SU-DHL-6 (cell line): ENCODE results near the gene TAF5L.

Source experiments
- H2AFZ ChIP-seq: fragments of 200-600 bp; sonication (generic); 2 replicates; pipeline ENCODE4 v1.6.1; 2014; ENCODE audit warnings: low read depth, mild to moderate bottlenecking, moderate library complexity, mixed read lengths, antibody characterized with exemption, low read length; ENCODE audit not compliant: severe bottlenecking
- H3F3A ChIP-seq: fragments of 200-600 bp; shearing (Covaris generic); 2 replicates; pipeline ENCODE4 v1.6.0; 2016; ENCODE audit warnings: antibody characterized with exemption, mild to moderate bottlenecking; ENCODE audit not compliant: insufficient read depth
- H3K27ac ChIP-seq: fragments of 200-600 bp; sonication (generic); 2 replicates; pipeline ENCODE4 v1.5.1; 2016; ENCODE audit warnings: low read depth, mild to moderate bottlenecking, low read length, moderate library complexity, mixed read lengths
- H3K27me3 ChIP-seq: fragments of 200-600 bp; sonication (generic), shearing (Covaris generic); 2 replicates; pipeline ENCODE4 v1.6.0; 2014; ENCODE audit warnings: mild to moderate bottlenecking, low read length
- H3K36me3 ChIP-seq: fragments of 200-600 bp; sonication (generic); 2 replicates; pipeline ENCODE4 v1.6.1; 2014; ENCODE audit warnings: mild to moderate bottlenecking, low read length, mixed read lengths
- H3K4me2 ChIP-seq: fragments of 300-600, 200-600 bp; shearing (Covaris generic), sonication (generic); 2 replicates; pipeline ENCODE4 v1.6.0; 2014; ENCODE audit warnings: low read length, low read depth, mild to moderate bottlenecking; ENCODE audit not compliant: poor library complexity, severe bottlenecking
- H3K4me3 ChIP-seq: fragments of 200-600 bp; sonication (generic); 2 replicates; pipeline ENCODE4 v1.5.1; 2014; ENCODE audit warnings: antibody characterized with exemption, low read length, mild to moderate bottlenecking, mixed read lengths; ENCODE audit not compliant: insufficient read depth, poor library complexity, severe bottlenecking
- H3K79me2 ChIP-seq: fragments of 200-600 bp; sonication (generic); 2 replicates; pipeline ENCODE4 v1.6.1; 2014; ENCODE audit warnings: mild to moderate bottlenecking, low read length, moderate library complexity; ENCODE audit not compliant: insufficient read depth
- H3K9ac ChIP-seq: fragments of 200-600 bp; sonication (generic); 2 replicates; pipeline ENCODE4 v1.7.0; 2014; ENCODE audit warnings: mild to moderate bottlenecking, low read length
- H3K9me2 ChIP-seq: fragments of 200-600 bp; sonication (generic); replicated peaks from 2 replicates; pipeline ENCODE4 v1.6.1; 2014; ENCODE audit warnings: low read length; ENCODE audit not compliant: insufficient read depth
- H3K9me3 ChIP-seq: fragments of 200-600 bp; sonication (generic); 2 replicates; pipeline ENCODE4 v1.6.1; 2014; ENCODE audit warnings: low read length, mixed read lengths; ENCODE audit not compliant: insufficient read depth
- H4K20me1 ChIP-seq: fragments of 200-600 bp; sonication (generic); 2 replicates; pipeline ENCODE4 v1.6.1; 2014; ENCODE audit warnings: low read depth, mild to moderate bottlenecking, antibody characterized with exemption, low read length, moderate library complexity, mixed read lengths
- EZH2phosphoT487 ChIP-seq: fragments of 200-600 bp; sonication (generic), shearing (Covaris generic); conservative IDR thresholded peaks from 2 replicates; pipeline ENCODE4 v1.6.1; 2018; ENCODE audit warnings: mild to moderate bottlenecking, antibody characterized with exemption, low read length, moderate library complexity, mixed read lengths
- TF ChIP-seq, protein P1 (sequence below): fragments of 200-600 bp; sonication (generic); IDR thresholded peaks from one replicate; pipeline ENCODE4 v1.5.1; 2017; ENCODE audit warnings: antibody characterized with exemption, mild to moderate bottlenecking, low read length, moderate library complexity; ENCODE audit not compliant: insufficient read depth, poor library complexity, severe bottlenecking

The TAF5L gene

DNA sequence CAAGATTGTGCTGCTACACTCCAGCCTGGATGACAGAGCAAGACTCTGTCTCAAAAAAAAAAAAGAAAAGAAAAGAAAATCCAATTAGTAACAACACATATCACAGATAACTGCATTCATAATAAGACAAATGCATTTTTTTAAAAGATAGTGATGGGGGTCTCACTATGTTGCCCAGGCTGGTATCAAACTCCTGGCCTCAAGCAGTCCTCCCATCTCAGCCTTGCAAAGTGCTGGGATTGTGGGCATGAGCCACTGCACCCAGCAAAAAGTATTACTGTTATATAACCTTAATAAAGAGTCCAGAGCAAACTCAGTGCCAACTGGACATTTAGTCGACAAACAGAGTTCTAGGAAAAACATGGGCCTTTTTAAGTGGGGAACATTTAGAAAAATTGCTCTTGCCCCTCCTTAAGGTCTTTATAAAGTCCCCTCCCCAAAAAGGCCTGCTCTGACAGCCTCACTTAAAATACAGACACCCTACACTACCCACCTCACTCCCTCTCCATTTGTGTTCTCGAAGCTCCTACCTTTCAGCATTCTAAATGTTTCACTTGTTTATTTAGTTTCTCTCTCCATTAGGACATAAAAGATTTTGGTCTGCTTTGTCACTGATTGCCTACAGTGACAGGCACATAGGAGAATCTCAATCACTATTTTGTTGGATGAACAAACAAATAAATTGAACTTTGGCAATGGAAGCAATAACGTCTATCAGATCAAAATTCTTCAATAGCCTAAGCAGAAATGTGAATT, 74.9 kb downstream of the TAF5L start:
- no peaks in the 10 kb centered on the region; the same call in 1 of the 2 replicates for H3K36me3 ChIP-seq
- H3K4me2 ChIP-seq, result no peak overlapping the region
- H3K79me2 ChIP-seq, result peaks cover 53% of the 10 kb centered on the region
- H3K4me3 ChIP-seq, result no peak overlapping the region
- no peaks in the 10 kb centered on the region for H4K20me1 ChIP-seq
- no peak overlapping the region for H3K9ac ChIP-seq
- no peaks in the 10 kb centered on the region for H3K9me2 ChIP-seq
- H2AFZ ChIP-seq, result no peak overlapping the region
- TF ChIP-seq, protein P1, sequence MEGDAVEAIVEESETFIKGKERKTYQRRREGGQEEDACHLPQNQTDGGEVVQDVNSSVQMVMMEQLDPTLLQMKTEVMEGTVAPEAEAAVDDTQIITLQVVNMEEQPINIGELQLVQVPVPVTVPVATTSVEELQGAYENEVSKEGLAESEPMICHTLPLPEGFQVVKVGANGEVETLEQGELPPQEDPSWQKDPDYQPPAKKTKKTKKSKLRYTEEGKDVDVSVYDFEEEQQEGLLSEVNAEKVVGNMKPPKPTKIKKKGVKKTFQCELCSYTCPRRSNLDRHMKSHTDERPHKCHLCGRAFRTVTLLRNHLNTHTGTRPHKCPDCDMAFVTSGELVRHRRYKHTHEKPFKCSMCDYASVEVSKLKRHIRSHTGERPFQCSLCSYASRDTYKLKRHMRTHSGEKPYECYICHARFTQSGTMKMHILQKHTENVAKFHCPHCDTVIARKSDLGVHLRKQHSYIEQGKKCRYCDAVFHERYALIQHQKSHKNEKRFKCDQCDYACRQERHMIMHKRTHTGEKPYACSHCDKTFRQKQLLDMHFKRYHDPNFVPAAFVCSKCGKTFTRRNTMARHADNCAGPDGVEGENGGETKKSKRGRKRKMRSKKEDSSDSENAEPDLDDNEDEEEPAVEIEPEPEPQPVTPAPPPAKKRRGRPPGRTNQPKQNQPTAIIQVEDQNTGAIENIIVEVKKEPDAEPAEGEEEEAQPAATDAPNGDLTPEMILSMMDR, result no peak
- no peak for TF ChIP-seq EZH2phosphoT487
- no peaks in the 10 kb centered on the region for H3K27me3 ChIP-seq
- H3K9me3 ChIP-seq, result no peaks in the 10 kb centered on the region
- no peak overlapping the region for H3K27ac ChIP-seq
- H3F3A ChIP-seq, result 0 out of 2 replicates have a peak, but pooled peaks cover 3% of the 10 kb centered on the region

DNA sequence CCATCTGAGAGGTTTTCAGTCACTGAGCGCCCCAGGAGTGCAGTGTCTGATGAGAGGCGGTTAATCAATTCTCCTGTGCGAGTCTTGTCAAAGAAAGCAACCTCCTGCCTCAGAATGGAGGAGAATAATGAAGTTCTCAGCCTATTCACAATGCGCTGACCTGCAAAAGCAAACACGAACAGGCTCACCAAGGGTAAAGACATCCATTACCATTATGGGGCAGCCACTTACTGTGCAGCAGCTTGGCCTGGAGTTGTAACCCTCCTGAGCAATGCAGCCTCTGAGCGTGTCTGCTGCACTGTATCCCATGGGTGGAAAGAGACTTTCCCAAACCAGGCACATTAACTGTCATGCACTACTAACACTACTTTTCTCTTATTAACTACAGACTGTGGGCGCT, 78.4 kb downstream of the TAF5L start:
- no peak overlapping the region for H3K9ac ChIP-seq
- H3K9me3 ChIP-seq, result no peaks in the 10 kb centered on the region
- H3K79me2 ChIP-seq, result peaks cover 33% of the 10 kb centered on the region
- H2AFZ ChIP-seq, result no peak overlapping the region
- H3K4me2 ChIP-seq, result no peak overlapping the region
- H3K36me3 ChIP-seq, result no peaks in the 10 kb centered on the region; the same call in 1 of the 2 replicates
- no peaks in the 10 kb centered on the region for H3K9me2 ChIP-seq
- no peaks in the 10 kb centered on the region for H4K20me1 ChIP-seq
- TF ChIP-seq, protein P1, result no peak
- TF ChIP-seq EZH2phosphoT487, result no peak
- H3K27me3 ChIP-seq, result no peaks in the 10 kb centered on the region
- H3K4me3 ChIP-seq, result no peak overlapping the region
- no peak overlapping the region for H3K27ac ChIP-seq
- H3F3A ChIP-seq, result 0 out of 2 replicates have a peak, but pooled peaks cover 3% of the 10 kb centered on the region

DNA sequence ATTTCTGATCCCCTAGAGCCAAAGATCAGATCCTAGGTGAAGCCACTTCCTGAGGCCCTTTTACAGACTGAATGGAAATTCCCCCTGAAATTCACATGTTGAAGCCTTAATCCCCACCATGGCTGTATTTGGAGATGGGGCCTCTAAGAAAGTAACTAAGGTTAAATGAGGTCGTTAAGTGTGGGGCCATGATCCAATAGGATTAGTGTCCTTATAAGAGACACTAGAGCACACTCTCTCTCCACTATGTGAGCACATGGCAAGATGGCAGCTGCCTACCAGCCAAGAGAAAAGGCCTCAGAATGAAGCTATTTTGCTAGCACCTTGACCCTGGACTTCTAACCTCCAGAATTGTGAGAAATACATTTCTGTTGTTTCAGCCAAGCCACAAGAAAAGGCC, 81.3 kb downstream of the TAF5L start:
- H3K27ac ChIP-seq, result no peak overlapping the region
- no peaks in the 10 kb centered on the region for H3K9me2 ChIP-seq
- TF ChIP-seq, protein P1, result no peak
- TF ChIP-seq EZH2phosphoT487, result no peak
- no peak overlapping the region for H3K4me2 ChIP-seq
- no peaks in the 10 kb centered on the region for H3F3A ChIP-seq
- H3K9me3 ChIP-seq, result no peaks in the 10 kb centered on the region
- no peak overlapping the region for H3K9ac ChIP-seq
- H3K4me3 ChIP-seq, result no peak overlapping the region
- no peaks in the 10 kb centered on the region for H3K27me3 ChIP-seq
- 0 out of 2 replicates have a peak, but pooled peaks cover 6% of the 10 kb centered on the region for H3K79me2 ChIP-seq
- H3K36me3 ChIP-seq, result peaks cover 5% of the 10 kb centered on the region; the same call in 1 of the 2 replicates
- no peak overlapping the region for H2AFZ ChIP-seq
- no peaks in the 10 kb centered on the region for H4K20me1 ChIP-seq
